Measurements from ENCODE around the gene ERMAP.
"Not testable (repeated sequence)": the region's sequence is repeated elsewhere in the genome, so short reads cannot be mapped to it uniquely, and the experiment has no call there.

The ERMAP gene

DNA sequence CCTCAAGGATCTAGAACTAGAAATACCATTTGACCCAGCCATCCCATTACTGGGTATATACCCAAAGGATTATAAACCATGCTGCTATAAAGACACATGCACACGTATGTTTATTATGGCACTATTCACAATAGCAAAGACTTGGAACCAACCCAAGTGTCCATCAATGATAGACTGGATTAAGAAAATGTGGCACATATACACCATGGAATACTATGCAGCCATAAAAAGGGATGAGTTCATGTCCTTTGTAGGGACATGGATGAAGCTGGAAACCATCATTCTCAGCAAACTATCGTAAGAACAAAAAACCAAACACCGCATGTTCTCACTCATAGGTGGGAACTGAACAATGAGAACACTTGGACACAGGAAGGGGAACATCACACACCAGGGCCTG lies 2.1 kb upstream of the ERMAP start:
- not testable (repeated sequence) for DNase-seq

DNA sequence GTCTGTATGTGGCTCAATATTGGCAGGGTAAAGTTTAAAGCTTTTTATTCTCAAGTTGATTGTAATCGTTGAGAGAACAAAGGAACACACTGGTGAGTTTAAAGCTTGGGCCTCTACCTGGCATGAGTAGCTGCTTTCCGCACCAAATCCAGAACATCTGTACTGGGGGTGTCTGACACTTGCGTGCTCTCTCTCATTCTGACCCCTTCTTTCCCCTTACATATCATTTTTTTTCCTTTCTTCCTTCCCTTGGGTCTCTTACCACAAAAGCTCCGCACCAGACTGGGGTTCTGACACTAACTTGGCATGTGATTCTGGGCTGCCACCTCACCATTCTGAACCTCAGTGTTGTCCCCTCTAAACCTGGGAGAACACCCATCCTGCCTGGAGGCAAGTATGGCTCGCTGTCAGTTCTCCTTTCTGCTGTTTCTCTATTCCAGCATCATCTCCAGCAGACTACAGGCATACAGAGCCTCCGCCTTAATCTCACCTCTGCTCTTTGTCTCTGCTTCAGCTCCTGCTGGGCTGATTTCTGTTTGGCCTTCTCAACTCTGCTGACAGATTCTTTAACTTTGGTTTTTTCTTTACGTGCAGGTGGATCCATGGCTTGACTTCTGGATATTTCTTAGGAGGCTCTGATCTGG lies 859 bp upstream of the ERMAP start:
- peak in 1 of 2 experiments; percentile 16 for DNase-seq

DNA sequence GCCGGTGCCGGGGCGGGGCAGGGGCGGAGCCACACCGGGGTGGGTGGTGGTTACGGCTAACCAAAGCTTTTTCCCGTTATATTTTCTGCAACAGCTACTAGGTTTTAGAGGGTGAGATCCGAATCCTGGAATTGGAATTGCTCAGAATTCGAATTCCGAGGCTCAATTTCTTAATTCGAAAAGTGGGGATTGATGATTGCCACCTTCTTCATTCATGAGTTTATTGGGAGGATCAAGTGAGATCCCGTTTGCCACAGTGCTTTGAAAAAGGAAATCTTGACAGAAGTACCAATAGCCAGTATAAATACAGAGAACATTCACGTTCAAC lies 482 bp downstream of the ERMAP start:
- no peak for DNase-seq

DNA sequence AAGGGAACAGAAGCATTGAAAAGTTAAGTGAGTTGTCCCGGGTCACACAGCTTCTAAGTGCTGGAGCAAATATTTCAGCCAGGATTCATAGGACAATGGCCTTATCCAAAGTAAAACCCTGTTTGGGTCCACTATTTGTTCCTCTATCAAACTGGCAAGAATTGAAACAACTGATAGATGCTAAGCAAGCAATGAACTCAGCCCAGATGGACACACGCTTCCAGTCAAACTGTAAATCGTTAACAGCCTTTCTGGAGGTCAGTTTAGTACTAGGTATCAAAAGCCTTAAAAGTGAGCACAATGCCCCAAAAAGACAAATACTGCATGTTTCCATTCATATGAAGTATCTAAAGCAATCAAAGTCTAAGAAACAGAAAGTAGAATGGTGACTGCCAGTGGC lies 1.1 kb downstream of the ERMAP start:
- no peak for DNase-seq

DNA sequence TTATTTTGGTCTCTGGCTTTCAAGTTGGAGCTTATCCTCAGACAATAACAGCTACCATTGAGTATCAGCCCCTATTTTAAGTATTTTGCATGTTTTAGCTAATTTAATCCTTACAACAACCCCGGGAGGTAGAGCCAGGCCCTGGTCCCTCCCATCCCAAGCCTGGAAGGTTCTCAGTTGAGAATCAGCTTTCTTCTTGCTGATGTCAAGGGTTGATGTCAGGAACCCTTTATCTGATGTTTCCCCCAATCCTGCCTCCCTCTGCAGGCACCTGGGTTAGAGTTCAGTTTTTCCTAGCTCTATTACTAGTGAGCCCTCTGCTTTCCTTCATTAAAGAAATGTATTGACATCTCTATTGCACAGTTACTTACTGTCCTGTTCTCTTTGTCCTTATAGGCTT lies 3.9 kb downstream of the ERMAP start:
- DNase-seq, result no peak

DNA sequence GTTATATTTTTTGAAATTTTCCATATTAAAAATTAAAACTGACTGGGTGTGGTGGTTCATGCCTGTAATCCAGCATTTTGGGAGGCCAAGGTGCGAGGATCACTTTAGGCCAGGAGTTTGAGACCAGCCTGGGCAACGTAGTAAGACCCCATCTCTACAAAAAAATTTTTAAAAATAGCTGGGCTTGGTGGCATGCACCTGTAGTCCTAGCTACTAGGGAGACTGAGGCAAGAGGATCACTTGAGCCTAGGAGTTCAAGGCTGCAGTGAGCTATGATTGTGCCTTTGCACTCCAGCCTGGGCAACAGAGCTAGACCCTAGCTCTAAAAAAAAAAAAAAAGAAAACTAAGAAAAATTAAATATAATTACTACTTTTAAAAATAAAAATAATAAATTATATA lies 4.8 kb downstream of the ERMAP start:
- DNase-seq, result no peak

DNA sequence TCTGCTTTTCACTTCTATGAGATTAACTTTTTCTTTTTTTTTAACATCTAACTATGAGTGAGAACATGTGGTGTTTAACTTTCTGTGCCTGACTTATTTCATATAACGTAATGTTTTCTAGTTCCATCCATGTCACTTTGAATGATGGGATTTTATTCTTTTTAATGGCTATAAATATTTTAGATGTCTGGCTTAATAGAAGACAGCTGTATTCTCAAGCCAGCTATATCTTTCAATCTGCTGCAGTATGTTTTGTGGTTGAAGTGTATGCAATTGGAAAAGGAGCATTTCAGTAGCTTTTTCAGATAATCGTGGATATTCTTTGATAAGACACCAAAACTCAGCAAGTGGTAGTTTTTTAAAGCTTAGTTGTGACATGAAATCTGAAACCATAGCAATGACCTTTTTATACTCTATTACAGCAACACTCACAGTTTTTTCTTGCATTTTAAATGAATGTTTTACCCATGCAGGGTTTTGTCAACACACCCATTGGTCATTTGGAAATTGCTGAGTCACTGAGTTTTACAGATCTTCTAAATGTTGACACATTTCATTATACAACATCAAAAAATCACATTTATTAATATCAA lies 6.0 kb downstream of the ERMAP start:
- no peak for DNase-seq

DNA sequence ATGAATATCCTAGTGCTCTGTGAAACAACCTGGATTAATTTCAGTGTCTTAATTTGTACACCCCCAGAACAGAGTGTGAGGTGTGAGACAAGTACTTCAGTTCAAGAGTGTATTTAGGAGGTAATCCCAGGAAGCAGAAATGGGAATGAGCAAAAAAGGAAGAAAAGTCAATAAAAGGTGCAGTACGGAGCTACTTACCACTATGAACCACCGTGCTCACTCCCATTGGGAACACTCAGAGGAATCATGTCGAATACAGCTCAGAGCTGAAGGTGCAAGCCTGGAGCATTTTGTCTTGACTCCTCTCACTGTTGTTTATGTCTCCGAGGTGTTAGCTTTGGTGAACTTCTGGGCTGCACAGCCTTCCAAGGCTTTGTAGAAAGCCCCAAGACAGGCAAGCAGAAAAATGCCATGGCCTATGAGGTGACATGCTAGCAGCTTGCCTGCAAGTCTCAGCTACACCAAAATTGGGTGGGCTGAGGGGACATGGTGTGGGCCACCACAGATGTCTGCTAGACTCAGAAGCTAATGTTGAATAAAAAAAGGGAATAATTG lies 7.6 kb downstream of the ERMAP start:
- DNase-seq, result no peak

DNA sequence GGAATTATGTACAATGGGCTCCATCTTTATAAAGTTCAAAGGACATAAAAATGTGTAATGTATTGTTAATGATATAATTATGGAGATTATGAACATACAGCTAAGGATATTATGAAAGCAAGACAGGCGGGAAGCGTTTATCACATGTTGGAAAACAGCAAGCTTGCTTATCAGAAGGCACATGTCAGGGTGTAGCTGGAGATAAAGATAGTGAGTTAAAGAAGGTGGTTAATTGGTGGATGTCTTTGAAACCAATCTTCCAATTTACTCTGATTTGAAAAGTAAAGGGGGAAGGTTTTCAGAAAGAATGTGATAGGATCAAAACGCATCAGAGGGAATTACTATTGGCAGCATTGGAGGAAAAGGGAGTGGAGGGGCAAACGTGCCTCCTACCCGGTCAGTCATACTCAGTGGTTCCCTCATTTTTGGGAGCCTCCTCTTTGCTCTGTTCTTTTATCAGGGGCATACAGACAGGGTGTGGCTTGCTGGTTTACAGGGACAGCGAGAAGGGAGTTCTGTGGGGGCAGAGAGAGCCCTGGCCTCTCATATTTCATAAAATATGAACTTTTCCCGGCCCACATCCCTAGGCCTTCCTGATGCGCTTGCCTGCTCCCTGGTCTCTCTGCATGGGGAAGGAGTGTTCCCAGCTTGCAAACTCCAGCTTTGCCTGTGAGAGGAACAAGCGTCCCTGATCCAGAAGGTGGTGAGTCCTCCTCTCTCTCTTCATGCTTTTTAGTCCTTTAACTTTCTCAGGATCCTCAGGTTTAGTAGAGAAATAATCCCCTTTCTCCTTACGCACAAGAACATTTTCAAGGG lies 8.3 kb downstream of the ERMAP start:
- no peak for DNase-seq

DNA sequence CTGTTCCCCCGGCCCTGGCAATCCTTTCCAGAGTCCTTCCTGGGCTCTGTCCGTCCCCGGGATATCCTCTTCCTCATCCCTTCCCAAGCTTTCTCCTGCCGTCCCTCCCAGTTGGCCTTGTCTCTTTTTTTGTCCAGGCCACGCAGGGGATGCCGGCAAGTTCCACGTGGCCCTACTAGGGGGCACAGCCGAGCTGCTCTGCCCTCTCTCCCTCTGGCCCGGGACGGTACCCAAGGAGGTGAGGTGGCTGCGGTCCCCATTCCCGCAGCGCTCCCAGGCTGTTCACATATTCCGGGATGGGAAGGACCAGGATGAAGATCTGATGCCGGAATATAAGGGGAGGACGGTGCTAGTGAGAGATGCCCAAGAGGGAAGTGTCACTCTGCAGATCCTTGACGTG lies 13.7 kb downstream of the ERMAP start:
- no peak for DNase-seq

DNA sequence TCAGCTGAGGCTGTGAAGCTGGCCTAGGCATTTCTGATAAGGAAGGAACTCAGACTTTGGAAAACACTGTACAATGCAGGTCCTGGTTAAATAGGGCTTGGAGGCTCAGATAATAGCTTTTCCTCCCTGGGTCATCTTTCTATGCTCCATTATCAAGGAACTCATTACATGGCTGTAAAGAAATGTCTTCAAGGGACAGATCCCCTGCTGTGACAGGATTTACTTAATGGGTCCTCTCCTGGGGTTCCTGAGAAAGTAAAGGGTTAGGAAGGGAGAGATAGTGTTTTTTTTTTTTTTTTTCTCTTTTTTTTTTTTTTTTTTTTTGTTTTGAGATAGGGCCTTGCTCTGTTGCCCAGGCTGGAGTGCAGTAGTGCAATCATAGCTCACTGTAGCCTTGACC lies 14.4 kb downstream of the ERMAP start:
- no peak for DNase-seq

DNA sequence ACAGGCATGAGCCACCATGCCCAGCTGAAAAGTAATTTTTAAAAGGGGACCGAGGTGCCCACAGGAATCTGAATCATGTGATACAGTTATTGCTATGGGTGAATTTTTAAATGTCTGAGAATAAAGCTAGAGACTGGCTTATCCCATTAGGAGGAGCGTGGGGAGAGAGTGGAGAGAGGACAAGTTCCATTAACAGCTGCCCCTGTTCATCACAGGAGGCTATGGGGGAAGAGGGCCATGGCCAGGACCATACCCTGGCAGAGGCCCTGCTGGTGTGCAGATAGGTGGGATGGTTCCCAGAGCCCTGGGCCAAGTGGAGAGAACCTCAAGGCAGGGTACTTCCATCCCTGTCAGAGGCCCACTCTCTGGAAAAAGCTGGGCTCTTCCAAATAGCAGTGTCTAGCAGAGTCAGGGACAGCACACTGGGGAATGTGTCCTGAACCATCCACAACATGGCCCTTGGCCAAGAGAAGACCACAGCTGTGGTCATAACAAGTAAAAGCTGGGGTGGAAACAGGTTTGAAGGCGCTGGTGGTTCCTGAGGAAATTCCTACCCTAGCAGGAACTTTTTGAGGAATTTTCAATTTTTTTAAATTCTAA lies 15.8 kb downstream of the ERMAP start:
- DNase-seq, result no peak

DNA sequence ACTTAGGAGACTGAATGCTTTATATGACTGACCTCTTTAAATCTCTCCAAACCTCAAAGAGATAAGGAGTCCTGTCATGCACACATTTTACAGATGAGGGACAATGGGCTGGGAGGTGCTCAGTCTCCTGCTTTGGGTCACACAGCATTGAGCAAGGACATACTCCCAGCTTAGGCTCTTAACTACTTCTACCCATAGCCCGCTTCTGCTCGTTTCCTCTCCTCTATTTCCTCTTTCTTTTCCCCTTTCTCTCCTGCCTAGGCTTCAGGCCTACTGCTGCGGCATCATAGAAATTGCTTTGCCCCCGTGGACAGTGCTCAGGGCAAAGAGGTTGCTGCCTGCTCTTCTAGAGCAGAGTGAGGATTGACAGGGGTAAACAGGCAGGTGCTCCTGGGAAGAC lies 17.1 kb downstream of the ERMAP start:
- no peak for DNase-seq

DNA sequence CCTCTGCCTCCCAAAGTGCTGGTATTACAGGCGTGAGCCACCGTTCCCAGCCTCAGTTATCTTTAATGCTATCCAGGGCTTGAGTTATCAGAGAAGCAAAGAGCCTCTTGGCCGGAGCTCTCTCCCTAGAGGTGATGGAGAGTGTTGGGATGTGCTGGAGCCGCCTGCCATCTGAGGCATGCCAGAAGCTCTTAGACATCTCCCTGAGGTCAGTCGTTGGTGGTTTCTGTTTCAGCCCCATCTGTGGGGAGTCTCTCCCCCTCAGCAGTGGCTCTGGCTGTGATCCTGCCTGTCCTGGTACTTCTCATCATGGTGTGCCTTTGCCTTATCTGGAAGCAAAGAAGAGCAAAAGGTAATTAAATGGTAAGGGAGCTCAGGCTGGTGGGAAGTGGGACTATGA lies 17.9 kb downstream of the ERMAP start:
- DNase-seq, result no peak

DNA sequence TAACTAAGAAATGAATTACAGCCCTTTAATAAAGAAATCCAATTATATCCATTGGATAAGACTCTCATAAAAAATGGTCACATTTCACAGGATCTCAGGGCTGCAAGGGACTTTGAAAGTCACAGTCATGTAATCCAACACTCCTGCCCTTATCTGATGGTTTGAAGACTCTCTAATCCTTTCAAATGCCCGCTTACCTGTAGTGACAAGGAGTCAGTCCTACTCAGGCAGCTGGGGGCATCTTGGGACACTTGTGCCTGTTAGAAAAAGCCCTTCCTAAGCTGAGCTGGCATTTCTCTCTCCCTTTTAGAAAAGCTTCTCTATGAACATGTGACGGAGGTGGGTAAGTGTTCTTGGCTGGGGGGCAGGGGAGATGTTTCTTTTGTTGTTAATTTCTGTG lies 18.5 kb downstream of the ERMAP start:
- DNase-seq, result no peak

DNA sequence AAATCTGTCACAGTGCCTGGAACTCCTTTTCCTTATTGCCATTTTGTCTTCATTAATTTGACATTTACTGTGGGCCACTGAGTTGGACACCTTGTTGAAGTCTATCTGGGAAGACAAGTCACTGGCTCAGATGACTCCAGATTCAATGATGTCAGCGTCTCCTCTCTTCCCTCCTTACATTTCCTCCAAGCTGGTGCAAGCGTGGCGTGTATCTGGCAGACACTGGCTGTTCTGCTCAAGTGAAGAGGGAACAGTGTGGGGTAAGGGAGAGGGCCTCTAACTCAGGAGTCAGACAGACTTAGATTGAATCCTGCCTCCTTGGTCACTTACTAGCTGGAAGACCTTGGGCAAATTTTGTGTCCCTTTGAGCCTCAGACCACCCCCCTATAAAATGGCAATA lies 20.8 kb downstream of the ERMAP start:
- no peak for DNase-seq

DNA sequence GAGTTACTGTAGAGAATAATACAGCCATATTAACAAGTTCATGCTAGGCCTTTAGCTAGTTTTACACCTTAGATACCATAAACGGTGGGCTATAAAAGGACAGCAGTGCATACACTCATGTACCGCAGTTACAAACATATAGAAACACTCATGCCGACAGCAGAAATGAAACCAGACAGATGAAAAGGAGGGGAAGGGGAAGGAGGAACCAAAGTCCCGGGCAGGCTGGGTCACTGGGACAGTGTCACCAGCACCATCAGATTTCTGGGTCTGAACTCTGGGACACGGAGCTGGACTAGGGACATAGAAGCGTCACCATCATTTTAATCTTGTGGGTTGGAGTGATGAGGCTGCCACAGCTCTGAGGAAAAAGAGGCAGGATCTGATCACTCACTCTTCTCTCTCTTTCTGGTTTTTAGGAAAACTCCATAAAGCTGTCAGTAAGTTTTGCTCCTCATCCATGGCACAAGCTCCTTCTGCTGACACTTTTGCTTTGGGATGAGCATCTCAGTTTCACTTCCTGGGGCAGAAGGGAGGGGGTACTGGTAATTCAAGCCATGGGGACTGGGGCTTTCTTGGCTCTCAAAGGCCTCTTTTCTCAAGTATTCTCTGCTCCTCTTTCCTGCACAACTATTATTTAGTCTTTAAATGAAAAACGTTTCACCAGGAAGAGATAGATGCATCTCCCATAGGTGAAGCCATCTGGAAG lies 21.7 kb downstream of the ERMAP start:
- no peak for DNase-seq

DNA sequence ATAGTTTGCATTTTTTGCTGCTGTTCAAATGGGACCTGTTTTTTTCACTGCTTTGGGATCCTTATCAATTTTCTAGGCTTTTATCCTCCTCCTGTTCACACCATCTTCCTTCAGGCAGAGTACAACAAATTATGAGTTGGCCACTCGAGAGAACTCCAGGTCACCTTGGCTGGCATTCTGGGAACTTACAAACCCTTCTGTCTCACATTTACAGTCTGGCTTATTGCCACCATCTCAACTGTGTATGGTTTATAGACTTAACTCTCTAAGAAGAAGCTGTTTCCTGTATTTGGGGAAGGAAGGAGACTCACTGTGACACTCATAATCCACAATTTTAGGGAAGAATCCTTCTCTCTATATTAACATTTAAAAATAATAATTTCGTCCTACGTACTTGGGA lies 24.1 kb downstream of the ERMAP start:
- no peak for DNase-seq

DNA sequence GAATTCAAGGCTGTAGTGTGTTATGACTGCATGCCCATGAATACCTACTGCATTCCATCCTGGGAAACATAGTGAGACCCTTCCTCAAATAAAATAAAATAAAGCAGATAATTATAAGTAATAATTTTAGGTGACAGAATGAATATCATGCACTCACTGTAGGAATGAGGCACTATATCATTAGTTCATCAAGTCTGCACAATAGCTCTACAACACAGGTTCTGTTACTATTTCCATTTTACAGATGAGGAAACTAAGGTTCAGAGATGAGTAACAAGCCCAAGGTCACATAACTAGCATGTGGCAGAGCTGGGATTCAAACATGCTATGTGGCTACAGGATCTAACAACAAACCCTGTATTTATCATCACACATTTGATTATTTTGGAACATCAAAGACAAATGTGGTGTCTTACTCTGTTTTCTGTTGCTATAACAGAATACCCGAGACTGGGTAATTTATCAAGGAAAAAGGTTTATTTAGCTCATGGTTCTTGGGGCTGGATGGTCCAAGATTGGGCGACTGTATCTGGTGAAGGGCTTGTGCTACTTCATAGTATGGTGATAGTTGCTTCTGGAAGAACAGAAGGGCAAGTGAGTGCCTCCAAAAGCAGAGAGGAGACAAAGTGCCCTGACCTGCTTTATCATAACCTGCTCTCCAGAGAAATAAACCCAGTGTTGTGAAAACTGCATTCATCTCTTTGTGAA lies 24.7 kb downstream of the ERMAP start:
- DNase-seq, result no peak

DNA sequence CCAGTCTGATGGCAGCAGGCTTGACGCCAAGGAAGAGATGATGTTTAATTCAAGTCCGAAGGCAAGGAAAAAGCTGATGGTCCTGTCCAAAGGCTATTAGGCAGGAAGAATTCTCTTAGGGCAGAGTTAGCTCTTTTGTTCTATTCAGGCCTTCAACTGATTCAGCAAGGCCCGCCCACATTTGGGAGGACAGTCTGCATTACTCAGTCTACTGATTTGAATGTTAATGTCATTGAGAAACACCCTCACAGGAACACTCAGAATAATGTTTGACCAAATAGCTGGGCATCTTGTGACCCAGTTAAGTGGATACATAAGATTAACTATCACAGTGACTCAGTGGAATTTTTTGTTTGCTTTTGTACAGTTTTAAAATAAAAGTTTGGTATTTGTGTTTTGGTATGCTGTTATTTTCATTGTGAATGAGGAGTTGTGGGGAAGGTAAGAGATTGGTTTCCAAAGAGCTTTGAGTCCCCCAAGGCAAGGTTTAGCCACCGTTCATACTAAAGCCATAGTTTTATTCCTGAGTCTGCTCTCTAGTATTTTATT lies 27.7 kb downstream of the ERMAP start:
- DNase-seq, result no peak

DNA sequence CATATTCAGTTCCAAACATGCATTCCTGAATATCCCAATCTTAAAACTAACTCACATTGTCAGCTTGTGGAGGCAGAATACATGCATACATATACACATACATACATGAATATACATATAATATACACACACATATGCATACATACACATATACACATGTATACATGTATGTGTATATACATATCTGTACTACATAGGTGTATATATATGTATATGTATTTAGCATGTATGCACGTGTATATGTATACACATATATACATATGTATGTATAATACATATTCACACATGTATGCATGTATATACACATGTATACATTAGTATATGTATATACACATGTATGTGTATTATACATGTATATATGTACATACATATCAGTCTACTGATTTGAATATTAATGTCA lies 28.3 kb downstream of the ERMAP start:
- DNase-seq, result no peak

DNA sequence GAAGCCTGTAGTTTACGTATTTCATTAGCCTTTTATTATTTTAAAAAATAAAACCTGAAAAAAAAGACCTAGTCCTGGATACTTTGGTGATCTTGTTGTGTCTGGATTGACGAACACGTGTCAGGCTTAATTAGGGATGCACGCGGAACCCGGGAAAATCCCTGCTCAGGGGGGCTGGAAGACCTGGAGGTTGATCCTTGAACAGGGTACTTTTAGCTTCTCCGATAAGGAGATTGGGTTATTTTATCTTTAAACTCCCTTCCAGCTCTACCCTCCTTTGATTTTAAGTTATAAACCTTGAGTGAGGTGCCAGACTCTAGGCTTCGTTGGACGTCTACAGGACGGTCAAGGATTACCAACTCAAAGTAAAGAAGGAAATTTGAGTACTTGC lies 28.9 kb downstream of the ERMAP start:
- DNase-seq, result no peak

All from AML-193 (cell line).